GM12878 (cell line): ENCODE measurements around the gene HEG1. TPM values are rescaled to one million over a fixed set of nuclear protein-coding genes. Genes with fewer than 3 reads are reported as not detected.

Experiments
- ATAC-seq: fragments of 200-7000 bp; cut with Tn5 transposase; 3 replicates; pipeline ENCODE4 v1.9.1; 2020; ENCODE audit warnings: mild to moderate bottlenecking, moderate library complexity
- BruUV-seq: library from RNA; stranded (reverse); fragments of 400-500 nt; replicated peaks from 2 replicates; lab custom pipeline; 2021; lab: Mats Ljungman, UMichigan
- CTCF ChIA-PET: fragments of 300-600 bp; sonication (Branson Sonifier 250); formaldehyde crosslinking; extraction: SDS; loops from one replicate; lab custom pipeline; 2021; ENCODE audit warnings: inconsistent platforms; lab: Yijun Ruan, JAX
- POLR2A ChIA-PET: fragments of 350-600 bp; formaldehyde crosslinking; extraction: SDS; loops from one replicate; lab custom pipeline; 2021; ENCODE audit warnings: inconsistent platforms; lab: Charles Lee
- RAD21 ChIA-PET: fragments of 300-600 bp; sonication (Branson Sonifier 250); formaldehyde crosslinking; loops from one replicate; lab custom pipeline; 2023; ENCODE audit warnings: antibody characterized with exemption; ENCODE audit not compliant: unreplicated experiment; lab: Charles Lee
- SMC1A ChIA-PET: fragments of 300-600 bp; sonication (Branson Sonifier 250); formaldehyde crosslinking; loops from one replicate; lab custom pipeline; 2023; ENCODE audit not compliant: unreplicated experiment, uncharacterized antibody; lab: Charles Lee
- DNase-seq: peaks from one replicate; pipeline ENCODE4 v3.0.0-alpha.2; 2011; ENCODE audit warnings: low read depth, low spot score
- FAIRE-seq: peaks from 3 replicates; lab custom pipeline; 2011; peaks lifted over from hg19 to GRCh38; lab: Jason Lieb, UNC
- H2AFZ ChIP-seq: 2 replicates; pipeline ENCODE4 v1.6.0; 2011; ENCODE audit warnings: low read depth, low read length, control low read depth; ENCODE audit not compliant: control insufficient read depth
- H3K27ac ChIP-seq: 2 replicates; pipeline ENCODE4 v1.5.1; 2011; ENCODE audit warnings: control low read depth; ENCODE audit not compliant: control insufficient read depth, insufficient read depth
- H3K27me3 ChIP-seq, 2 experiments: replicated peaks in 1 of 2; 2 replicates each; pipeline versions ENCODE4 v1.6.0 to v1.6.1; 2011; ENCODE audit warnings: low read length in 1 of 2; ENCODE audit not compliant: control insufficient read depth in 2 of 2, insufficient read depth in 2 of 2
- H3K36me3 ChIP-seq, 2 experiments: 2 replicates each; pipeline ENCODE4 v1.5.1; 2011; ENCODE audit warnings: low read length in 1 of 2; ENCODE audit not compliant: control insufficient read depth in 2 of 2, insufficient read depth in 2 of 2
- H3K4me1 ChIP-seq: 2 replicates; pipeline ENCODE4 v1.6.1; 2011; ENCODE audit warnings: mild to moderate bottlenecking, low read length, moderate library complexity, mixed read lengths; ENCODE audit not compliant: control insufficient read depth, insufficient read depth
- H3K4me2 ChIP-seq: 2 replicates; pipeline ENCODE4 v1.6.0; 2011; ENCODE audit warnings: control low read depth; ENCODE audit not compliant: control insufficient read depth, insufficient read depth
- H3K4me3 ChIP-seq: fragments of 200-600 bp; sonication (generic); 2 replicates; pipeline ENCODE4 v1.5.1; 2016
- H3K79me2 ChIP-seq: 2 replicates; pipeline ENCODE4 v1.6.0; 2011; ENCODE audit warnings: low read length; ENCODE audit not compliant: control insufficient read depth, insufficient read depth
- H3K9ac ChIP-seq: 2 replicates; pipeline ENCODE4 v1.8.0; 2011; ENCODE audit warnings: low read length, control low read depth, mixed read lengths; ENCODE audit not compliant: control insufficient read depth, insufficient read depth
- H3K9me3 ChIP-seq: replicated peaks from 3 replicates; pipeline ENCODE4 v1.5.1; 2011; ENCODE audit warnings: mild to moderate bottlenecking, low read length; ENCODE audit not compliant: control insufficient read depth, insufficient read depth
- H4K20me1 ChIP-seq: 2 replicates; pipeline ENCODE4 v1.6.0; 2011; ENCODE audit not compliant: control insufficient read depth, insufficient read depth
- BACH1 ChIP-seq: fragments of 450-650 bp; IDR thresholded peaks from 2 replicates; pipeline ENCODE4 v1.6.1; 2017; ENCODE audit warnings: mild to moderate bottlenecking, borderline replicate concordance
- BHLHE40 ChIP-seq, 2 experiments: fragments of 450-650 bp in 1 of 2; IDR thresholded peaks; 2 replicates each; pipeline ENCODE4 v1.6.1; 2011 to 2017; ENCODE audit warnings: low read depth in 2 of 2, borderline replicate concordance in 1 of 2, improper control_type of control experiment in 1 of 2, low read length in 1 of 2, mild to moderate bottlenecking in 1 of 2
- CBX3 ChIP-seq: fragments of 200-600 bp; sonication (generic); IDR thresholded peaks from 2 replicates; pipeline ENCODE4 v1.6.1; 2016; ENCODE audit warnings: low read depth, borderline replicate concordance
- CREM ChIP-seq: IDR thresholded peaks from 2 replicates; pipeline ENCODE4 v1.6.1; 2014; ENCODE audit warnings: antibody characterized with exemption, low read depth
- GABPA ChIP-seq: IDR thresholded peaks from 2 replicates; pipeline ENCODE4 v1.6.1; 2014; ENCODE audit warnings: antibody characterized with exemption, low read depth, mild to moderate bottlenecking, inconsistent platforms
- HDAC2 ChIP-seq: fragments of 200-600 bp; sonication (generic); IDR thresholded peaks from 2 replicates; pipeline ENCODE4 v1.6.1; 2017
- NKRF ChIP-seq: fragments of 450-650 bp; conservative IDR thresholded peaks from 2 replicates; pipeline ENCODE4 v1.6.1; 2017; ENCODE audit warnings: mild to moderate bottlenecking, moderate library complexity
- NRF1 ChIP-seq: conservative IDR thresholded peaks from 2 replicates; pipeline ENCODE4 v1.6.1; 2011; ENCODE audit warnings: mild to moderate bottlenecking, low read depth, low read length, improper control_type of control experiment
- SPI1 ChIP-seq: IDR thresholded peaks from 2 replicates; pipeline ENCODE4 v1.6.1; 2011; ENCODE audit warnings: low read depth, mild to moderate bottlenecking, low read length, moderate library complexity, borderline replicate concordance; ENCODE audit not compliant: insufficient read depth
- TCF7 ChIP-seq: IDR thresholded peaks from 2 replicates; pipeline ENCODE4 v1.6.1; 2014; ENCODE audit warnings: antibody characterized with exemption, borderline replicate concordance
- ZNF207 ChIP-seq: fragments of 450-650 bp; IDR thresholded peaks from 2 replicates; pipeline ENCODE4 v1.6.1; 2014; ENCODE audit warnings: antibody characterized with exemption, mild to moderate bottlenecking, borderline replicate concordance
- ZNF217 ChIP-seq: fragments of 450-650 bp; IDR thresholded peaks from 2 replicates; pipeline ENCODE4 v1.6.1; 2017; ENCODE audit warnings: antibody characterized with exemption, mild to moderate bottlenecking
- WGBS: methylation state at CpG from one replicate; pipeline ENCODE4 v1.1.6; 2016; ENCODE audit warnings: low lambda C conversion rate; ENCODE audit not compliant: insufficient replicate concordance, insufficient coverage; ENCODE audit errors: missing lambda C conversion rate; 5-methylcytosine and 5-hydroxymethylcytosine counted together
- in situ Hi-C: fragments of 300-500 bp; cut with MboI; formaldehyde crosslinking; loops from 9 replicates; pipeline ENCODE4 v1.14.3; 2018; ENCODE audit warnings: mixed read lengths
- intact Hi-C: fragments of 100-400 bp; cut with micrococcal nuclease; formaldehyde crosslinking; loops from one replicate; pipeline ENCODE4 v1.14.2; 2022; ENCODE audit not compliant: unreplicated experiment
- polyA plus RNA-seq, 11 experiments: library from polyadenylated mRNA; depleted of rRNA in 4 of 11; unstranded in 6 of 11; stranded (reverse) in 5 of 11; fragments of >200 nt; fragmentation: Nextera tagmentation in 4 of 11; fragmentation: Illumina TruSeq in 1 of 11; extraction: Ambion mirVana in 4 of 11; extraction: Trizol in 1 of 11; gene quantifications; 1 replicate in 1 of 11; 2 replicates in 10 of 11; pipeline versions ENCODE4 v1.2.1 to v1.2.3, GENCODE V29; 2011 to 2016; ENCODE audit warnings: inconsistent platforms in 2 of 11, missing spikeins in 2 of 11, low read depth in 1 of 11
- total RNA-seq, 4 experiments: library from RNA; depleted of rRNA in 3 of 4; stranded (reverse); fragments of >200 nt in 3 of 4; fragmentation: Illumina TruSeq in 1 of 4; extraction: Trizol in 1 of 4; gene quantifications; 2 replicates each; pipeline versions ENCODE4 v1.2.1 to v1.2.3, GENCODE V29; 2013 to 2021

HEG1 gene
- total and polyA plus RNA-seq, 10 of the 15 experiments (the other 5 are each of a cell fraction or from before 2014, with no cell fraction given): 2.2 to 32.1 (median 7.6) TPM

GRCh38 chr3:124985349-124985748 lies 70.4 kb downstream of the HEG1 start:
- CTCF ChIA-PET: interaction anchor here (2.1 to 4.5 kb wide), 2 partner anchors 51 to 224 kb away, joined by 6 to 18 read pairs; partner anchors contain the start of gene MUC13
- Histone ChIP-seq H3K9ac (no peak overlapping the region), H3K4me1 (no peaks in the 10 kb centered on the region), H3K27me3 (no peaks in the 10 kb centered on the region), H3K79me2 (no peaks in the 10 kb centered on the region), H3K27ac (no peak overlapping the region), H3K4me2 (no peak overlapping the region), H3K4me3 (no peak overlapping the region), H3K9me3 (no peaks in the 10 kb centered on the region), H3K36me3 (peaks cover 0 to 6% of the 10 kb centered on the region in 2 experiments; a peak in 2 of 4 replicates), H2AFZ (no peak overlapping the region), H4K20me1 (no peaks in the 10 kb centered on the region)
- in situ Hi-C loops: loop anchor here (25.0 kb wide), 1 partner anchor 452 kb away; no protein-coding TSS in a partner anchor
- BruUV-seq: no TSS peak
- TF ChIP-seq CREM (no peak), CBX3 (no peak)
- no peak for FAIRE-seq
- 63% methylated on average over 4 of the region's 4 CpGs for WGBS
- ATAC-seq: no peak
- RAD21 ChIA-PET: interaction anchor here (0.6 kb wide), 1 partner anchor 451 kb away, joined by 5 read pairs; no protein-coding TSS in a partner anchor
- intact Hi-C loops: no loop called here
- POLR2A ChIA-PET: no interaction called here
- no peak for DNase-seq
- SMC1A ChIA-PET: interaction anchor here (0.5 kb wide), 1 partner anchor 64 kb away, joined by 3 read pairs; no protein-coding TSS in a partner anchor

GRCh38 chr3:124984754-124985153 lies 71.0 kb downstream of the HEG1 start:
- FAIRE-seq: no peak
- ATAC-seq: no peak
- ChIA-PET POLR2A (no interaction called here), RAD21 (interaction anchor here (0.6 kb wide), 1 partner anchor 451 kb away, joined by 5 read pairs; no protein-coding TSS in a partner anchor), SMC1A (no interaction called here), CTCF (interaction anchor here (0.9 to 4.5 kb wide), 3 partner anchors 51 to 224 kb away, joined by 3 to 18 read pairs (median 6); partner anchors contain the start of gene MUC13)
- intact Hi-C loops: no loop called here
- no TSS peak for BruUV-seq
- WGBS: 98% methylated on average over 3 of the region's 3 CpGs
- Histone ChIP-seq H4K20me1 (no peaks in the 10 kb centered on the region), H3K4me2 (no peak overlapping the region), H3K9me3 (no peaks in the 10 kb centered on the region), H3K4me1 (no peaks in the 10 kb centered on the region), H3K36me3 (peaks cover 0 to 6% of the 10 kb centered on the region in 2 experiments; a peak in 2 of 4 replicates), H3K27me3 (no peaks in the 10 kb centered on the region), H2AFZ (no peak overlapping the region), H3K27ac (no peak overlapping the region), H3K4me3 (no peak overlapping the region), H3K79me2 (no peaks in the 10 kb centered on the region), H3K9ac (no peak overlapping the region)
- DNase-seq: no peak
- in situ Hi-C loops: loop anchor here (25.0 kb wide), 1 partner anchor 453 kb away; no protein-coding TSS in a partner anchor
- TF ChIP-seq TCF7 (no peak), BHLHE40 (IDR thresholded peaks at IDR 0.05; ENCODE audit: borderline replicate concordance in 1 of 2, low read depth in 2 of 2, low read length in 1 of 2) (no peak), SPI1 (no peak), HDAC2 (no peak), NKRF (no peak), NRF1 (no peak), ZNF217 (no peak), ZNF207 (no peak), BACH1 (no peak), GABPA (no peak)
